Hindlimb muscle (tissue), 1 donor: ENCODE data around the gene UQCR11. TPM values are rescaled to one million over a fixed set of nuclear protein-coding genes. Genes with fewer than 3 reads are reported as not detected.
"Not testable (repeated sequence)": the region's sequence is repeated elsewhere in the genome, so short reads cannot be mapped to it uniquely, and the experiment has no call there.

Source experiments
- DNase-seq: peaks from one replicate; pipeline ENCODE4 v3.0.0-alpha.2; 2013
- polyA plus RNA-seq: library from polyadenylated mRNA; unstranded; fragments of 120-200 nt; gene quantifications from one replicate; pipeline ENCODE4 v1.2.1, GENCODE V29; 2013; ENCODE audit not compliant: insufficient read length

The UQCR11 gene
- 137 TPM for polyA plus RNA-seq

DNA sequence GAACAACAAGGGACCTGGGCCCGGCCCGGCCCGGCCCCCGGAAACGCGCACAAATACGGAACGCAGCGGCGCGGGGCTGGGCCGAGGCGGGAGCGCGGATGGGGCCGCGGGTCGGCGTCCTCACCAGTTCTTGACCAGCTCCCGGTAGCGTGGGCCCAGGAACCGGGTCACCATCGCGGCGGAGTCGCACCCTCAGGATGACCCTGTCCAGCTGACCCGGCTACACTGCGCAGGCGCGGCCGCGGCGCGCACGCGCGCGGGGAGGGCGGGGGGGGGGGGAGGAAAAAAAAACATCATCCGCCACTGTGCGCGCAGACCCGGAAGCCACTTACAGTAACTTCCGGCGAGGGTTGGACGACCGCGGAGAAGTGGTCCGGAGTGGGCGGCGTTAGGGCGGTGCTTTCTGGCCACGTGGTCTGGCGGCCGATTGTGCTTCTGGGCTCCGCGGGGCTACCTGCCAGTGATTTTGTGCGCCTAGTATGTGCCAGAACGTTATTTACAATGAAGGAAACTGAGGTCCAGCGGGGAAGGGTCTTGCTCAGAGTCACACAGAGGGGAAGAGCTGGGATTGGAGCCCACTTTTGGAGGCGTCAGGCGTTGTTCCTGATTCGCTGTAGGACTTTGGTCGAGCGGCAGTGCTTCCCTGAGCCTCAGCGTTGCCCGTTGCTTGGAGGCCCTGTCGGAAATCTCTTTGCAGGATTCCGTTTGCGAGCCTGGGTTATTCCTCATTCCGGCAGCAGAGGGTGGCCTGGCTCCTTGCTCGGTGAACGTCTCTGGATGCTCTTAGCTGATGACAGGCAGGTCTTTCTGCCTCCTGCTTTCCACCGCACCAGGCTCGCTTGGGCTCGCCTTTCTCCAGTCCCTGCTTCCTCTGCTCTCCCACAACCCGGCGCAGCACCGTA lies at the start of gene UQCR11:
Gene UQCR11, minus strand, starts transcription at position 227 of the 902 bp plus-strand sequence. Its CDS starts 53 bp downstream, at position 174.
- DNase-seq, result peak; percentile 96

DNA sequence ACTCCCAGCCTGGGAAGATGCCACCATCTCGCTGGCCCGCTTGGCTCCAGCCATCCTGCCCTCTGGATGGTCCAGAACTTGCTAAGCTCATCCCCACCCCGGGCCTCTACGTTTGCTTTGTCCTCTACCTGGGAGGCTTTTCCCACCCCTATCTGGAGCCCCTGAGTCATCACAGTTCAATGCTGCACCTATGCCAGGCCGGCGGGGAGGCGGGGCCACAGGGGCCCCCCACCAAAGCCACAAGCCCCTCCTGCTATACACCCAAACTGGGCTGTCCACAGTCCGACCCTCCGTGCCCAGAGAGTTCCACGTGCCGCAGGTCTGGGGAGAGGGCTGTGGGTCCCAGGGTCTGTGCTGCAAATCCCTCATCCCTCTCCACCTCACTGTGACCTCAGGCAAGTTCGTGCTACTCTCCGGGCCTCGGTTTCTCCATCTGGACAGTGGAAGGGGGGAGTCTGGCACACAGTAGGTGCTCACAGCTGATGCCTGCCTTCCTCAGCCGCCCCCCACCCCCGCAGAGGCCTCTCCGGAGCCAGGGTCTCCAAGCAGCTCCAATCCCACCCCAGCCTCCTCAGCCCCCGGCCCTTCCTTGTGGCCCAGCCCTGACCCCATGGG lies 49.0 kb upstream of the UQCR11 start:
- DNase-seq, result no peak

DNA sequence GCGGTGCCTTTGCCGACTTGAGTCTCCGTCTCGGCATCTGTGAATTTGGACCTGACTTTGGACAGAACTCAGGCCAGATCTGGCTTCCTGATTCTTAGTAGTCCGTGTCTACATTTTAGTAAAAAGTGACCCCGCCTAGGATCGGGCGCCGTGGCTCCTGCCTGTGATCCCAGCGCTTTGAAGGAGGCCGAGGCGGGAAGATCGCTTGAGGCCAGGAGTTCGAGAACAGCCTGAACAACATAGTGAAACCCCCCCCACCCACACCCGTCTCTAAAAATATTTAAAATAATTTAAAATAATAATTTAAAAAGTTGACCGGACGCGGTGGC lies 48.0 kb upstream of the UQCR11 start:
- no peak for DNase-seq

DNA sequence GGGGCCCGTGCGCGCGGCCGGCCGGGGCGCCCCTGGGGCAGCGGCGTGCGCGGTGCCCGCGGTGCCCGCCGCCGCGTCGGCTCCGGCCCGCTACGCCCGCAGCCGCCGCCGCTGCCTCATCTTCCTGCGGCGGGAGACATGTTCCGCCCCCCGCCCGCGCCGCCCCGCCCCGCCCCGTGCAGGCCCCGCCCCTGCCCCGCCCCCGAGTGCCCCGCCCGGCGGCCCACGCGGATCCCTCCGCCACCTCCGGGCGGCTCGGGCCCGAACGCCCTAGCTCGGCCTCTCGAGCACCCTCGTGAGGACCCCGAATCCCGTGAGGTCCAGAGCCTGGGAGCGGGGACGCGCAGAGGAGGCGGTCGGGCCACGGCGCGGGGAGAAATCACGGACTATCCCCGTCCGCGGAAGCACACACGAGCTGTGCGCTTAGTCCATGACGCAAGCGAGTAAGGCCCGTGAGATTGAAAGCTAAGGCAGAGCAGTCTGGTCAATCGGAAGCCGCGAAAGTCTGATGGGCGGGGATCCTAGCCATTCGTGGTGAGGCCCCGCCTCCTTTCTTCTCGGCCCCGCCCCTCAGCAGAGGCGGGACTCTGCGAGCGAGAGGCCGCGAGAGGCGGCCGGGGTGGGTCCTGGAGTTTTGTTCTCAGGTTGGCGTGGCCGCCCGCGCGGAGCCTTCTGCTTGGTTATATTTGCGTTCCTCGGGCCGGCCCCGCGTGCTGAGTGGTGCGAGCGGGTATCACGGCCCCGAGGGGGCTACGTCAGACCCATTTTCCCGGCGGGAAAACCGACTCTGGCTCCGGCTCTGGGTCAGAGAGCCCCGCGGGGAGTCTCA lies 47.4 kb upstream of the UQCR11 start, which contains the start of gene TCF3:
Gene TCF3, minus strand, starts transcription at position 145 of the 829 bp plus-strand sequence. CDS start 2,367 bp downstream, outside the sequence.
- DNase-seq, result peak; percentile 99

DNA sequence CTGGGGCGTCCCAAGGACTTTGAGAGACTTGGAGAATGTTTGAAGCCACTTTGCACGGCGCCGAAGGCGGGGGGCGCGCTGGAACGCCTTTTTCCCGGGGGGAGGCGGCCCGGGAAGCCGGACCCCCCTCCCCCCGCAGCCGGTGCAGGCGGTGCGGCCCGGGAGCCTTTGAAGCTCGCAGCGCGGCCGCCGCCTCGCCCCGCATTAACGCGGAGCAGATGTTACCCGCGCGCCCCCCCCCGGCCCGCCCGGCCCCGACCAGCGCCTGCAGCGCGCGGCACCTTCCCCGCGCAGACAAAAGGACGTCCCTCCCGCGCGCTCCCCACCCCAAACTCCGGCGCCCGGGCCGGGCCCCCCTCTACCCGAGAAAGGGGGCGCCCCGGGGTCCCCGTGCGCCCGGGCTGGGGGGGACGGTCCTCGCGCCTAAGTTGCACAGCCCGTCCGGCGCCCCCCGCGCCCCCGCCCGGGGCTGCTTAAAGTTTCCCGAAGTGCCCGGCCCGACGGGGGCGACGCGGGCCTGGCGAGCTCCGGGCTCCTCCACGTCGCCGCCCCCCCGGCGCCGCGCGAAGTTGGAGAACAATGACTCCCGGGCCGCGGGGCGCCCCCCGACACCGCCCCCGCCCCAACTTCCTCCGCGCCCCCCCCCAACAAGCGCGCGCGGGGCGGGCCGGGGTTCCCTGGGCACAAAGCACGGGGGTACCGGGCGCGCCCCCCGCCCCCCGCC lies 46.5 kb upstream of the UQCR11 start:
- peak; percentile 62 for DNase-seq

DNA sequence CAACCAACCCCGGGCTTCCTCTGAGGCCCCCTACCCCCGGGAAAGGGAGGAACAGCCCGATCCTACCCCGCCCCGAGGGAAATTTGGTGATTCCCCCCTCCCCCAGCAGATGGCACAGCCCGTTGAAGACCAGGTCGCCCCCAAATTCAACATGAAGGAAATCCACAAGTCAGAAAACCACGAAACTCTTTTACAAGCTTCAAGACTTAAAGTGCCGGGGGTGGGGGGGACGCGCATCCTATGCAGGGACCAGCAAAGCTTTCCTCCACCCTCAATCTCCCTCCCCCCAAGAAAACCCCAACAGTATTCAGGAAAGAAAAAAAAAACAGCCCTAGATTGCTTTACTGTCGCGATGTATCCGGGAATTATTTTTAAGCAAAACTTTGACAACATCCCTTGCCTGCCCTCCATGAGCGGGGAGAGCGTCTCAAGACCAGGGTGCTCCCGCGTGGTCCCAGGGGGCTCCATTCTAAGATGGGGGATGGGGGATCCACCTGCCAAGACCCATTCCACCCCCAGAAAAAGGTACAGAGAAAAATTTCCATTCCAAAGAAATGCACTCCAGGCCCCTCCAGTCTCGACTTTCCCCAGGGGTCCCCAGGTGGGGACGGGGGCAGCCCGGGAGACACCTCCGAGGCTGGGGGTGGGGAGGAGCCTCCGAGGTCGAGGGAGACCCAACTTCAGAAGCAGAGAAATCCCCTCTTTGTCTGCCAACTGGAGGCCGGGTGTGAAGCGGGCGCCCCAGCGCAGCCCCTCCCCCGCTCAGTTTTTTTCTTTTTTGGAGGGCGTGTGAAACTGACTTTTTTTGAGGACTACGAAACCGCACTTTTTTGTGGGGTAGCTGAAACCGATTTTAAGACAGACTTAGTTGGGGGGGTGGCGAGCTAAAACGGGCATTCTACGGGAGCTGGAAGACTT lies 45.6 kb upstream of the UQCR11 start:
- peak; percentile 39 for DNase-seq

DNA sequence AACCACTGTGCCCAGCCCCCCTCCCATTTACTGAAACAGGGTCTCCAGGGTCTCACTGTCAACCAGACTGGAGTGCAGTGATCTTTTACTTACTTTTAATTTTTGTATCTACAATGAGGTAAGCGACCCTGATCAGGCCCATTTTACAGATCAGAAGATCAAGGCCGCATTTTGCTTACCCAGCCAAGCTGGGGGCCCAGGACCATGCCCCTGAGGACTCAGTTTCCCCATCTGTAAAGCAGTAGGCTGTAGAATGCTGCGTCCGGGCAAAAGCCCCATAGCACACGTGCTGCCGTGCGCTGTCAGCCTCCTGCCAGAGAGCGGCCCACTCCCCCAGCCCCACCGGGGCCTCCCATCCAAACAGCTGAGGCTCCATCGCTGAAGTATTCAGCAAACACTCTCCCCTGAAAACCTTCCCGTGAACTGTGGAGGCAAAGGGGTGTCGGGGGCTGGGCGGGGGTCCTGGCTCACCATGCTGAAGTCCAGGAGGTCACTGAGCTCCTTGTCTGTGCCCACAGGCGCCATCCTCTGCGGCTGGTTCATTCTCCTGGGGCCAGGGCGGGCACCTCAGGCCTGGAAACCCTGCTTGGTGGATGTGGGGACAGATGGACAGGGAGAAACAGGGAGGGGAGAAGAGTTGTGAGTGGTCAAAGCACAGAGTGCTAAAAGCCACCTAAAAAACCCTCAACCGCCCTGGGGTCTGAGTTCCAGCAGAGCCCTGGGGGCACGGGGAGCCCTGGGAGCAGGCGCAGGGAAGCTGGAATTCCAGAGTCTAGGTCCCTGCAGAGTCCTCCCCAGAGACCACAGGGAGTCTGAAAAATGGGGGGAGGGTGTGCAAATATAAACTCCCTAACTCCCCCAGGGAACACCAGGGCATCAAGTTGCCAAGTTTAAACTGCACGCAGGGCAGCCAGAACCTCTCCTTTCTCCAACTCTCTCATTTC lies 44.7 kb upstream of the UQCR11 start:
- no peak for DNase-seq

DNA sequence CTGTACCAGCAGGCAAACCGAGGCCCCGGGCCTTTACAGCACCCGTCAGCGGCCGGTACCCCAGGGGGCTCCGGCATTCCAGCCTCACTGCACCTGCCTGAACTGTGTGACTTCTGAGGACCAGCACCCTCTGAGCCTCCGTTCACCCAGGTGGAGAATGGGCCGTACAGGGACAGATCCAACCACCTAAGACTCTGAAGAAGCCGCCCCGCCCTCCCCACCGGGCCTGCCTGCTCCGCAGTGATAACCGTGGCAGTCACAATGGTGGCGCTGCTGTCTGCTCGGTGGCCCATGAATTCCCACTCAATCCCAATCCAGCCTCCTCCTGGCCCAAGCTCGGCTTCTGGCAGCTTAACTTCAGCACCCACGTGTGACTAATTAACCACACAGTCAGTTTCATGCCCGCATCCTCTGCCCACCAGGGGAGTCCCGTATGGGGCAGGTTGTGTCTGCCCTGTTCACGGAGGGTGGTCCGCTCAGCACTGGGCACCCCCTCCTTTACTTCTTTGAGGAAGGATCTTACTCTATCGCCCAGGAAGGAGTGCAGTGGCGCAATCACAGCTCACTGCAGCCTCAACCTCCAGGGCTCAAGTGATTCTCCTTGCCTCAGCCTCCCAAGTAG lies 43.8 kb upstream of the UQCR11 start:
- DNase-seq, result no peak

DNA sequence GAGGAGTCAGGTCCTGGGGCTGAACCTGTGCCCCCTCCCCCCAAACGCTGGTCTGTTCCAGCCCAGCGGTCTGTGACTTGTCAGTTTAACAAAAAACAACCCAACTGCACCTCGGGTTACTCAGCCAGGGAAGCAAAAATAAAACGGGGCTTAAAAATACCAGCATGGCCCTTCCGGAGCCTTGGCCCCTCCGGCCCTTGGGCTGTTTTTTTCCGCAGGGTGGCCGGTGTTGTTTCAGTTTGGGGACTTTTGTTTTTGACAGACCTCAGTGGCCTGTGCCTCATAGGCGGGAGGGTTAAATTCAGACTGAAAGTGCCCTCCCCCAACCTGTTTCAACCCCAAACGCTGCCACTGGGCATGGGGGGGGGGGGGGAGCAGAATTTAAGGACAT lies 43.2 kb upstream of the UQCR11 start:
- DNase-seq, result no peak

DNA sequence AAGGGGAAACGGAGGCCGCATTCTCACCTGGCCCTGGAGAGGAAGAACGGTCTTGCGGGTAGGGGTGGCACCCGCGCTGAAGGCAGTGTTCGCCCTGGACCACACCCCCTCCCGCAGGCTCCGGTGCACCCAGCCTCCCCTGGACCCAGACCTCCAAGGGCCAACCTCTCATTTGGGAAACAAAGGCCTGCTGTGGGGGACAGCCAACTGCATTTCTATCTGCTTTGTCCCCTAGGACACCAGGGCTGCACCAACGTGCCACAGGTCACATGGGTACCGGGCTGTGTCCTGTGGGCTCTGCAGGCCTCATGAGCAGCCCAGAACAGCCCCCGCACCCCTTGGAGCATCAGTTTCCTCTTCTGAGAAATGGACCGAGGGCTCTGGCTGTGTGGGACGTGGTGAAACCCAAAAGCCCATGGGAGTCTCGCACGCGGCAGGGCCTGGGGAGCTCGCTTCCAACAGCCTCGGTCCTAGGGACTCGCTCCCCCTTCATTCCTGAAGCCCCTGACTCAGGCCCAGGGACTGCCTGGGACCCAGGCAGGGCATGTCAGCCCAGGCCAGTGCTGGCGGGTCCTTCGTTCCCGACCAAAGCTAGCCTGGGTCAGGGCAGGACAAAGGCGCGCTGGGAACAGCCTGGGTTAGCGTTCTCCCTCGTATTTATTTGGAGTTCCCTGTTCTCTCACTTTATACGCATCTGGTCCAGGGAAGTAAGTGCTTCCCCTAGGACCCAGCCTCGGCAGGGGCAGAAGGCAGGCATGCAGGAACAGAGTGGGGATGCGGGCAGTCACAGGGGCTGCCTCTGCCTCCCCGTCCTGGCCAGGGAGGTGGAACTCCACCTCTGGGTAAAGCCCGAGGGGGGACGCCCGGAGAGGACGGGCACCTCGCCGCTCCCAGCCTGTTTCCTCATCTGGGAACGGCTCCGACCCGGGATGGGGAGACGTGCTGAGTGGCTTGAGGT lies 42.5 kb upstream of the UQCR11 start:
- no peak for DNase-seq

DNA sequence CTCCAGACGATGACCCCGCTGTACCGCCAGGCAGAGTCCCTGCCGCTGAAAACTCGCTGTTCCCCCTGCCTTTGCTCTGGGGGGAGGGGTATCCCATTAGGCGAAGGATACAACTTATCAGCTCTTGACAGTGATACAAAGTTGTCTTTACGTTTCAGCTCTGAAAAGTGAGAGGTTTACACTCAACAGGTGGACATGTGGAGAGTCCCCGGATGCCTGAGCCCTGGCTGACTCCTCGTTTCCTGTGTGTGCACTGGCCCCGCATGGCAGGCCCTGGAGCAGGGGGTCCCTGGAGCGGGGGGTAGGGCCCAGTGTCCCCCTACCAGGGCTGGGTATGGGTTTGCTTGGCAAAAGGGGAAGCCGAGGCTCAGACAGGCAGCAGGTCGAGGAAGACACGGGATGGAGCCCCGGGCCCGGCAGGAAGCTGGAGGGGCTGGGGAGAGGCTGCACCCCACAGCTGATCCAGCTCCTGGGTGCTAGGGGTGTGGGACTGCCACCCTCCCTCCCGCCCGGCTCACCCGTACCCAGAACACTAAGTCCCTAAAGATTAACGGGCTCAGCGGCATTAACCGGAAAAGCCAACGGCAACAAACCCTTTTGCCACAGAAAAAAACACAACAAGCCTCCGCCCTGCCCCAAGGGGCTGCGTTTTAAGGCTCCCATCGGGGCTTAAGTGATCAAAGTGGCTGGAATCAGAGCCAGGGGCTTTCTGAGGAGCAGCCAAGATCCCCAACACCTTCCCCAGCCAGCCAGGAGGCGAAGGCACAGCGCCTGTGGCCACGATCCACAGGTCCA lies 41.6 kb upstream of the UQCR11 start:
- DNase-seq, result no peak

DNA sequence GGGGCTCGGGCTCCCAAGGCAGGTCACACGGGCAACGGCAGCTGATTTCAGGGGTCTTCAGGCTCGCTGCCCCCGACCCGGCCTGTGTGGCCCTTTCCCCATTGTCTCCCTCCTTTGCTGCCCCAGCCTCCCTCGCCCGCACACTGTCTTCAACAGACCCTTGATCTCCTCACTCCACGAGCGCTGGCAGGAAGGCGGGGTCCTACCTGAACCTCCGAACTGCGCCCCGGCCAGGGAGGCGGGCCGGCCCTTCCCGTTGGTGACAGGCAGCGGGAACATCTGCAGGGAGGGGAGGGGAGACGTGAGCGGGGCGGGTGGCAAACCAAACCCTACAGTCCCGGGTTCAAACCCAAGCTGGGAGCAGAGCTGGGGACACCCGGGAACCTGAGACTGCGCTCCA lies 40.9 kb upstream of the UQCR11 start:
- DNase-seq, result no peak

DNA sequence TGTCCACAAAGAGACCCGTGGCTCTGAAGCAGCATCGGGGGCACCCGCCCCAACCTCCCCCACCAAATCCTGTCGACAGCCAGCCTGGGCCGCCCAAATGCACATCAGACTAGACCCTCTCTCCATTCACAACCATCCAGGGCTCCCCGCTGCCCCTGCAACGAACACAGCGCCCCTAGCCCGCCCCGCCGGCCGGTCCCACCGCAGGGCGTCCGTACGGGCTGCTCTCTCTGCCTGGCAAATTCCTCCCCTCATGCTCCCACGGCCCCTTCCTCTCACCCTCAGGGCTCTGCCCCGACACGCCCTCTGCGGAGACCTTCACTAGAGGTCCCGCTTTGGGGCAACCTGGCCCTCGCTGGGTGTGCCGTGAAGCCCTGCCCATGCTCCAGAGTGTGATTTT lies 40.0 kb upstream of the UQCR11 start:
- no peak for DNase-seq

DNA sequence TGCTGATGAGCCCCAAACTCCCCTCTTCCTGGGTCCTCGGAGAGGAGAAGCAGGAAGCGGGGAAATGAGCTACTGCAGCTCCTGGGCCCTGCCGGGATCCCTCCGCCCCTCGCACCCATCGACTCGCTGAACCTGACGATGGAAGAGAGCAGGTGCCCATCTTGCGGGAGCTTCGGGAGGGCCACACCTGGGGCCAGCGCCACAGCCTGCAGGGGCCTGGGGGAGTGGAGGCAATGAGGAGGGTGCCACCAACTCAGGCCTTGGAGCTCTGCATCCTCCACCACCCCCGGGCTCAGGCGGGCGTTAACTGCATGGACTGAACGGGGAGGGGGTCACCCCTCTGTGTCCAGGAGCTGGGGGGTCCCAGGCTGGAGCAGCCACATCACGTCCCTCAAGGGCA lies 38.8 kb upstream of the UQCR11 start:
- no peak for DNase-seq

DNA sequence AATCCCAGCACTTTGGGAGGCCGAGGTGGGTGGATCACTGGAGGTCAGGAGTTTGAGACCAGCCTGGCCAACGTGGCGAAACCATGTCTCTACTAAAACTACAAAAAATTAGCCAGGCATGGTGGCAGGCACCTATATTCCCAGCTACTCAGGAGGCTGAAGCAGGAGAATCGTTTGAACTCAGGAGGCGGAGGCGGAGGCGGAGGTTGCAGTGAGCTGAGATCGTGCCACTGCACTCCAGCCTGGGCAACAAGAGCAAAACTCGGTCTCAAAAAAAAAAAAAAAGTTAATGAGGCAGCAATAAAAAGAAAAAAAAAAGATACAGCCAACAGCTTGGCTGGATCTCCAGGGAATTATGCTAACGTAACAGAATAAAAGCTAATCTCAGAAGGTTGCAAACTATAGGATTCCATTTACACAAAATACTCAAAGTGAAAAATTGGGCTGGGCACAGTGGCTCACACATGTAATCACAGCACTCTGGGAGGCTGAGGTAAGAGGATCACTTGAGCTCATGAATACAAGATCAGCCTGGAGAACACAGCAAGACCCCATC lies 35.7 kb upstream of the UQCR11 start:
- DNase-seq, result not testable (repeated sequence)

DNA sequence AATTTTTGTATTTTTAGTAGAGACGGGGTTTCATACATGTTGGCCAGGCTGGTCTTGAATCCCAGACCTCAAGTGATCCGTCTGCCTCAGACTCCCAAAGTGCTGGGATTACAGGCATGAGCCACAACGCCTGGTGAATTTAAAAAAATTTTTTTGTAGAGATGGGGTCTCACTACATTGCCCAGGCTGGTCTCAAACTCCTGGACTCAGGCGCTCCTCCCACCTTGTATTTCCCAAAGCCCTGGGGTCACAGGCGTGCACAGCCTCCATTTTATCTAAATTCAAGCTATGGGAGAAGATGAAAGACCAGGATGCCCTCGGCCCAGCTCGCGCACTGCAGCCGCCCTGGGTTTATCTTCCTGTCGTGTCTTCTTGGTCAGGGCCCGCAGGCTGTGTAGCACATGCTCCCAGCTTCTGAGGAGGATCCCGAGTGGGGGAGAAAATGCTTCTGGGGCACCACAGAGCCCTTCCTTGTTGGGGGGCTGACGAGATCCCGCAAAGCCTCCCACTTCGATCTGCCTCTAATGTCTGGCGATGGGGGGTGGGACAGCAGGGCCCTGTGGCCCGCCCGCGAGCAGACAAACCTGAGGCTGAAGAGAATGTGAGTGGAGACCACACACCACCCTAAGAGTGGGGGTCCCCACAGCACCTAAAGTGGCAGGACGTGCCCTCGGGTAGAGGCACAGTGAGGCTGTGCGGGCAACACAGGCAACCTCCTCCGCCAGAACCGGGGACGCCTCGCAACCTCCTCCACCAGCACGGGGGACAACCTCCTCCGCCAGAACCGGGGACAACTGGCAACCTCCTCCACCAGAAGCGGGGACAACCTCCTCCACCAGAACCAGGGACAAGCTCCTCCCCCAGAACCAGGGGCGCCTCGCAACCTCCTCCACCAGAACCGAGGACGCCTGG lies 31.3 kb upstream of the UQCR11 start:
- no peak for DNase-seq
